GM21723 (cell line): ENCODE data around the gene TMED3.

Source experiments
- ATAC-seq: cut with Tn5 transposase; IDR thresholded peaks from one replicate; pipeline ENCODE4 v1.9.1; 2021; ENCODE audit warnings: mild to moderate bottlenecking, moderate library complexity; ENCODE audit not compliant: unreplicated experiment

The TMED3 gene

DNA sequence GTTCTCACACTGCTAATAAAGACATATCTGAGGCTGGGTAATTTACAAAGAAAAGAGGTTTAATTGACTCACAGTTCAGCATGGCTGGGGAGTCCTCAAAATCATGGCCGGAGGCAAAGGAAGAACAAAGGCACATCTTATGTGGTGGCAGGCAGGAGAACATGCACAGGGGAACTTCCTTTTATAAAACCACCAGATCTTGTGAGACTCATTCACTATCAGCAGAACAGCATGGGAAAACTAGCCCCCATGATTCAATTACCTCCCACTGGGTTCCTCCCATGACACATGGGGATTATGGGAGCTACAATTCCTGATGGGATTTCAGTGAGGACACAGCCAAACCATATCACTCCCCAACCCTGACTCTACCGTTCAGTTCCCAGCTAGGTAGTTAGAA lies 61.5 kb downstream of the TMED3 start:
- no peak for ATAC-seq
